COLO668 (cell line): Measurements from ENCODE around the gene CDH1.
A peak's percentile ranks its signal among the peaks of the same experiment; 100 is the strongest.

ENCODE experiments used
- DNase-seq: peaks from one replicate; lab custom pipeline; 2025; ENCODE audit not compliant: unreplicated experiment; lab: John Stamatoyannopoulos, UW

The CDH1 gene

DNA sequence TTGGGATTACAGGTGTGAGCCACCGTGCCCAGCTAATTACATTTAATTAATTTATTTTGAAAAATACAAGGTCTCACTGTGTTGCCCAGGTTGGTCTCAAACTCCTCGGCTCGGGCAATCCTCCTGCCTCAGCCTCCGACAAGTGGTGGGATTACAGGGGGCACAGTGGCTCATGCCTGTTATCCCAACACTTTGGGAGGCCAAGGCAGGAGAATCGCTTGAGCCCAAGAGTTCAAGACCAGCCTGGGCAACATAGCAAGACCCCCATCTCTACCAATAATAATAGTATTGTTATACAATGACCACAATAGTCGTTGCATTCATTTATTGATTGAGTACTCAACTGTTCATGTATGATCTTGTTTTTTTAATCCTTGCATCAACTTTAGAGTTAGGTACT lies 22.0 kb downstream of the CDH1 start:
- no peak for DNase-seq

DNA sequence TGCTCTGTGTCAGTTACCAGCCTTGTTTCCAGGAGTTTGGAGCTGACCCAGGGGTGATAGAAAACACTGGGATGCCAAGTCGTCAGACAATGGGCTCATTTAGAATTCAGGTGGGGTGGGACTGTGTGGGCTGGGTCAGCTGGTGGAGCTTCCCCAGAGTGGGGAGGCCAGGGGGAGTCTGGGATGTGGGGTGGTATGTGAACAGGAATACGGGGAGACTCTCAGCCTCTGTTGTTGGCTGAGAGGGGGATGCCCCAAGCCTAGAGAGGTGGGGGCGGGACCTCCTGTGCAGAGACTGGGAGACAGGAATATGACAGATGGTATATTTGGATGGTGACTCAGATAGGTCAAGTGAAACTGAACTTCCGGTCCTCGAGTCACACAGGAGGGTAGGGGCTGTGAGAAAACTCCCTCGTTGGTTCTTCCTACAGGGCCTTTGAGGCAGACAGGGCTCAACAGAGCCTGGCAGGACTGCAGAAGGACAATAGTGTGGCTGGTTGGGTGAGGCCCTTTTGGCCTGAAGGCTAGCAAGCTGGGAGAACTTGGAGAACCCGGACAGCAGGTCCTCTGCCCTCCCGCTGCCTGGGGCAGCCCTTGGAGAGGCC lies 23.7 kb downstream of the CDH1 start:
- peak; percentile 68 for DNase-seq

DNA sequence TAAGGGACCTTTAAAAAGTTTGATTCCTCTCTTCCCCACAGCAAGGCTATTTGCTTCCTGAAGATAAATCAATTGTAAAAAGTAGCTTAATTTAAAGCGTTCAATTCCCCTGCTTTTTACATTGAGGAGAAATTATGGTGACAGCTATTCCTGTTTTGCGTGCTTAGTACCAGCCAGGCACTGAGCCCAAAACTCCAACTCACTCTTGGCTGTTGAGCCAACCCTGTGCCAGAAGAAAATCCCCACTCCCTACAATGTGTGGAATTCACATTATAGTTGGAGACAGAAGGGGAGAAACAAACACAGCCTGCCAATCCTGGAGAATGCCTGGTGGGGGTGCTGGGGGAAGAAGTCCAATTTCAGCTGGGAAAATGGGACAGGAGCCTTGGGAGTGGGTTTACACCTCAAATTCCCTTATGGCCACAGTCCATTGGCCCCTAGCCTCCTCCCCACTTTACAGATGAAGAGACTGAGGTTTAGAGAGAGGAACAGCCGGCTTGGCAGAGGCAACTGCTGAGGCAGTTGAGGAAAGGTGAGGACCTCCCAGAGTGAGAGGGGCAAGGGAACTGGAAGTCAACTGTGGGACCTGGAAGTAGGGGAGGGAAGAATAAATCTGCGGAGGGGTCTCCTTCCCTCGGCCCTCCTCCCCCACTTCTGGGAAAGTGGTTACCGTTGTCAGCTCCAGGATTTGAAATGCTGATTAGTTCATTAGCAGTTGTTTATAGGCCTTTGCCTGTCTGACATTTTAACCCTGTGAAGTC lies 26.1 kb downstream of the CDH1 start:
- DNase-seq = no peak

DNA sequence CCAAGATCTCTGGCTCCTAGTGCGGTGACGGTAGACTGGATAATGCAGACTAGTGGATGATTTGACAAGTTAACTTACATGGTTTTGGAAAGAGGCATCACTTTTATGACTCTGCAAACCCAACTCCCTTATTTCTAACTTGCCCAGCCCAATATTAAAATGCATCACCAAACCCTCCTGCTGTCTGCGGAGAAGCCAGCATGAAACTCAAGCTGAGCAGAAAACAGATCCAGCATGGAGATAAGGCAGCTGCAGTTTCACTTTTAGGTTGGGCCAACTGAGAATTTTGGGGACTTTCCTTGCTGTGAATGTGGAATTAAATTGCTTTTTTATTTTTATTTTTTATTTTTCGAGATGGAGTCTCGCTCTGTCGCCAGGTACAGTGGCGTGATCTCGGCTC lies 27.8 kb downstream of the CDH1 start:
- no peak for DNase-seq

DNA sequence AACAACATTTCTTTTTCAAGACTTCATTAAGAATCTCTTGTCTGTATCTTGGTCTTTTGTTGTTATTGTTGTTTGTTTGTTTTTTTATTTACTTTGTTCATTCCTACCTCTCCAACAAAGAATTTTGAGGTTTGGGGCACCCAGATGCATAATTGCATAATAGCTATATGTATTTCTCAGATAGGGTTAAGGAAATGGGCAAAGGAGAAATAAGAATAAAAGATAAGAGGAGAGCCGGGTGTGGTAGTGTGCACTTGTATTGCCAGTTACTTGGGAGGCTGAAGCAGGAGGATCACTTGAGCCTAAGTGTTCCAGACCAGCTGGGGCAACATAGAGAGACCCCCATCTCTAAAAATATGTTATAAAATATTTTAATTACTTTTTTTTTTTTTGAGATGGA lies 30.5 kb downstream of the CDH1 start:
- DNase-seq = no peak

DNA sequence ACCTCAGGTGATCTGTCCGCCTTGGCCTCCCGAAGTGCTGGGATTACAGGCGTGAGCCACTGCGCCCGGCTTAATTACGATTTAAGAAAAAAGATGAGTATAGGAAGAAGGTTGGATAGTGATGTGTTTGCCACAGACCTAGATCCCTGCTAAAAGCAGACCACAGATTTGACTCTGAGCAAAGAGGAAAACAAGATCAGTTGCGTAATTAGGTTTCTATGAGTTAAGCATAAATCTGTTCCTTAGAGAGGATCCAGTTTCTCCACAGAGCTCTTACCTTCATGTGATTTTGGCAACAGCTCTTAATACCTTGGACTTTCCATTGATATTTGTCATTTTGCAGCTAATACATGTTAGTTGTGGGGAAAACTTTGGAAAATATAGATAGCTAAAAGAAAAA lies 31.1 kb downstream of the CDH1 start:
- DNase-seq = no peak

DNA sequence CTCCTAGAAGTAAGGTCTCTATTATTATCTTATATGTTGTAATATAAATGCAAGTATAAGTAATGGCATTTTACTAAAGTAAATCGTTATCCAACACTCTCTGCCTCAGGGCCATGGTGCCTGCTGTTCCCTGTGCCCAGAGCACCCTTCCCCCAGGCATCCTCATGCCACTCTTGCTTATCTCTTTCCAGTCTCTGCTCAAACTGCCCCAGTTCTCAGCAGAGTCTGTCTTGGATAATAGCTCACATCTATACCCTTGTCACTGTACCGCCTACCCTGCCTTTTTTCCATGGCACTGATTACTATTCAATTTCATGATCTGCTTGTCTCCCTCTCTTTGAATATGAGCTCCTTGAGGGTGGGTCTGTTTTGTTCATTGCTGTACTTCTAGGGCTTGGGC lies 31.7 kb downstream of the CDH1 start:
- DNase-seq = no peak

DNA sequence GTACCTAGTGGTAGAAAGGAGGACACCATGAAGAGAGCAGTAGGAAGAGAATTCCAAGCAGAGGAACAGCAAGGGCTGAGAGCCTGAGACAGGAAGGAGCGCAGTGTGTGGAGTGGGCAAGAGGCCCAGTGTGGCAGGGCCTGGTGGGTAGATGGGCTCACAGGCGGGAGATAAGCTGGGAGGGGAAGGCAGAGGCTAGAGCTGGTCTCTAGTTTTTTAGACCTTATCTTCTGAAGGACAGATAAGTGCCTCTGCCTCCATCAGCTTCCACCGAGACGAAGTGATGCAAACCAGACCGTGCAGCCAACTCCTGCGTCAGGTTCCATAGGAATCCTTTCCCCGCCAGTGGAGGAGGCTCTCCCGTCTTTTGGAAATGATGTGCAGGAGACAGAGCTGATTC lies 33.6 kb downstream of the CDH1 start:
- no peak for DNase-seq

DNA sequence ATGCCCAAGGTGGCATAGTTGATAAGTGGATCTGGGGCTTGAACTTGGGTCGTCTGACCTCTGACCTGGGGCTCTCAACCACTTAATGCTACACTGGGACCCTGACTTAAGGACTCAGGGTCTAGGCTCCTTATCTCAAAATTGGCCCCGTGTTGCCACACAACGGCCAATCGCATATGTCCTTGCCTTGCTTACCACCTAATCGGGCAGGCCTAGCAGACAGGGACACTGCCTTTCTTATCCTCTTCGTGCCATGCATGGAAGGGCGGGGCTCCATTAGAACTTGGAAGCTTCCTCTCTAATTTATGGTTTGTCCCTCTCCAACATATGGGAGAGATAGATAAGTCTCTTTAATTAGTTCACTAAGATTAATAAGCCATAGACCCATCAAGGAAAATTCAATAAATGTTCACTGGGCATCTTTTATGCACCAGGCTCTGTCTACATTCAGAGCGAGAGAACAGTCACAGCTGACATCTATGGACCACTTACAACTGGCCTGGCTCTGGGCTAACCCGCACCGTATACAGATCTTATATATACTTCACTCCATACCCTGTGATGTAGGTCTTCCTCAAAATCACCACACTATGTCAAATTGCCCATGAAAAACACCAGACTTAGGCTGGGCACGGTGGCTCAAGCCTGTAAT lies 35.1 kb downstream of the CDH1 start:
- DNase-seq = no peak

DNA sequence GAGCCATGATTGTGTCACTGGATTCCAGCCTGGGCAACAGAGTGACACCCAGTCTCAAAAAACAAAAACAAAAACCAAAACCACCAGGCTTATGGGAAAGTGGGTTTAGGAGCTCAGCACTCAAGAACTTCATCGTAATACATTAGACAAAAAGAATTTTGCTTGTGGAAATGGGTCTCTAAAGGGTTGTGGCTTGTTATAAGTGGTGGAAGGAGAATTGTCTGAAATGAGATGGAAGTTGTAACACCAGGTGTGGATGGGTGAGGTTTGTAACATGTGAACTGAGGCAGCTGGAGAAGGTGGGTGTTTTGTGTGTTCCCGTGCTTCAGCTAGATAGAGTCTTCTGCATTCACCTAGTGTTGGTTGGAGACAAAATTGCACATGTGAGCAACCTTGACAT lies 35.8 kb downstream of the CDH1 start:
- no peak for DNase-seq

DNA sequence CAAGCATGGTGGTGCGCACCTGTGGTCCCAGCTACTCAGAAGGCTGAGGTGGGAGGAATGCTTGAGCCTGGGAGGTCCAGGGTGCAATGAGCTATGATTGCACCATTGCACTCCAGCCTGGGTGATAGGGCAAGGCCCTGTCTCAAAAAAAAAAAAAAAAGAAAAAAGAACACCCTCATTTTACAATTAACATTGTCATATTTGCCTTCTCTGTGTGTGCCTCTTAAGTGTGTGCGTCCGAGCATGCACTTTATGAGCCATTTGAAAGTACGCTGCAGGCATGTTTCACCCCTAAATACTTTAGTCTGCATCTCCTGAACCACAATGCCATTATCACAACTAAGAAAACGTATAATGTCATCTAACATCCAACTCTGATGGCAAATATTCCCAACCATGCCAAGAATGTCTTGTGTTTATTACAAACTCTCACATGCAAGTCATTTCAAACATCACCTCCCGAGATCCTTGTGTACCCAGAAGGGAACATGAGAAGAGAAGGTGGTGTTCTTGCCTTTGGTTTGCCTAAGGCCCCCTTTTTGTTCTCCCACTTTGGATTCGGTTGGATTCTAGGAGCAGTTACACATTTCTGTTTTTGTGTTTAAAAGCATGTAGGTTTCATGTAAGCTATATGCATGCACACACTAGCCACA lies 38.0 kb downstream of the CDH1 start:
- DNase-seq = no peak

DNA sequence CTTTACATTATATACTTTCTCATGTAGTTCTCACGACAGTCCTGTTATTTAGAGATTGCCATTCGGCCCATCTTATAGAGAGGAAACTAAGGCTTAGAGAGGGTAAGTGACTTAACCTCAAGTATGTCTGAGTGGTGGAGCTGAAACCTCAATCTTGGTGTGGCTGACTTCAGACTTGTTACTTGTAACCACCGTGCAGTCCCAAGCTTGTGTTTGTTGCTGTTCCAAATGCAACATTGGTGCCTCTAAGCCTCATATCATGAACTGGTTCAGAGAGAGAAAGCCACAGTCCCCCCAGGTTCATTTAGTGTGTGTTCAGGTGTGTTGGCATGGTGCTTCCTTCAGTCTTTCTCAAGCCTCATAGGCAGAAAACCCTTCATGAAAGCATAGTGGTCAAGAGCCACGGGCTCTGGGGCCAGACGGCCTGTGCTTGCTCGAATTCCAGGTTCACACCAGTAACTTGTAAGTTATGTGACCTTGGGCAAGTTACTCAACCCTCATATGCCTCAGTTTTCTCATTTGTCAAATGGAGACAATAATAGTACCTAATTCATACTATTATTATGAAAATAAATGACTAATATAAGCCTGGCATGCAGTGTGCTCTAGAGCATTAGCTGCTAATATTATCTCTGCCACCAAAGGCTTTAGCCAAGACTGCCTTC lies 39.9 kb downstream of the CDH1 start:
- DNase-seq = no peak

DNA sequence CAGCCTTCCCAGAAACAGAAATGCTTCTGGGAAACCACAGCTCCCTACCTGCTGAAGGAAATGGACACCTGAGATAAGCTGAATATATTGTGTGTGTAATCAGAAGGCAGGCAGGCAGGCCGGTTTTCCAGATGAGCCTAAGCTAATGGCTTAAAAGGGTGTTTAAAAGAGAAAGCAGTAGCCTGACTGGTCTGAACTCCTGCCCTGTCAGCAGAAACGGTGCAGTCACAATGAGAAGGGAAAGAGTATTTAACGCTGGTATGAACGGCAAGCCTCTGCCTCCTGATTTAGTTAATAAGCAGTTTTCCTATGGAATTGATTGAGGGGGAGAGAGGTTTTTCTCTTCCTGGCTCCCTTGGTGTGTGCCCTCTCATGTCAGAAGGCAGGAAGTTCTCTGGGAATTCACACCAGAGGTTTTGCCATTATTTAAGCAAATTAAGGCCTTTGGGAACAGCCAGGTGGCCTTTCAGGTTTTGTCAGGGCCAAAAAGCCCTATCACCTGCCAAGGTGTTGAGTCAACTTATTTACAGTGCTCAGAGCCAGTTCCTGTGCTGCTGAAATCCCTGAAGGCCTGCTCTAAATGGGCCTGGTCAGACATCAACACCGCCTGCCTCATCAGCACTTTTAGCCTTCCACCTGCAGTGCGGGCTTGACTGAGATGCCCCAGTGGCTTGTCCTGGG lies 41.6 kb downstream of the CDH1 start:
- DNase-seq = peak; percentile 78

DNA sequence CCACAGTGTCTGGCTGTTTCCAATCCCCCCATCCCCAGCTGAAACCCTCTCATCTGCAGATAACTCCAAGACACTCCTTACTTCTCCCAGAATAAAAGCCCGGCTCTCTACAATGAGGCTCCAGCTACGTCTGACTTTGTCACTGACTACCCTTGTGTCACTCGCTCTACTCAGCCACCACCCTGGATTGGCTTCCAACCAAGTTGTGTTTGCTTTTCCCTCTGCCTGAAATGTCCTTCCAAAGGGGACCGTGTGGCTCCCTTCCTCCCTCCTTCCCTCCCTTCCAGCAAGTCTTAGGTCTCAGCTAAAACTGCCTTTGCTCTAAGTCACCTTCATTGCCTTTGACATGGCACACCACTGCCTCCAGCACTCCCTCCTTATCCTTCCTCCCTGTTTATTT lies 42.8 kb downstream of the CDH1 start:
- peak; percentile 6 for DNase-seq

DNA sequence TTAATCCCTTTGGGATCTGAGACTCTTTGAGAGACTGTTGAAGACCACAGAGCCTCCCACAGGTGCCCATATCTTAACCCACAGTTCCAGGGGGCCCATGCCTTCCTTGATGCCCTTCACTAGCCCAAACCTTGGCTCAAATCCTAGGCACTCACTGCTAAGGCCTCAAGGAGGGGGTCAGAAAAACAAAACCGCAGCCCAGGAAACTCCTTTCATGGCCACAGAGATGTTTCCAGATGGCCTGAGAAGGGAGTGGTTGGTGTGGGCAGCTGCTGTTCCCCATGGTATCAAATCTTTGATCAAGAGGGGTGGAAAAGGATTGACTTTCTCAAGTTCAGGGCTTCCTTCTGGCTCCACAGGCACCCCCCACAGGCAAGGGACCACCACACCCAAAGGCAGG lies 44.7 kb downstream of the CDH1 start:
- no peak for DNase-seq

DNA sequence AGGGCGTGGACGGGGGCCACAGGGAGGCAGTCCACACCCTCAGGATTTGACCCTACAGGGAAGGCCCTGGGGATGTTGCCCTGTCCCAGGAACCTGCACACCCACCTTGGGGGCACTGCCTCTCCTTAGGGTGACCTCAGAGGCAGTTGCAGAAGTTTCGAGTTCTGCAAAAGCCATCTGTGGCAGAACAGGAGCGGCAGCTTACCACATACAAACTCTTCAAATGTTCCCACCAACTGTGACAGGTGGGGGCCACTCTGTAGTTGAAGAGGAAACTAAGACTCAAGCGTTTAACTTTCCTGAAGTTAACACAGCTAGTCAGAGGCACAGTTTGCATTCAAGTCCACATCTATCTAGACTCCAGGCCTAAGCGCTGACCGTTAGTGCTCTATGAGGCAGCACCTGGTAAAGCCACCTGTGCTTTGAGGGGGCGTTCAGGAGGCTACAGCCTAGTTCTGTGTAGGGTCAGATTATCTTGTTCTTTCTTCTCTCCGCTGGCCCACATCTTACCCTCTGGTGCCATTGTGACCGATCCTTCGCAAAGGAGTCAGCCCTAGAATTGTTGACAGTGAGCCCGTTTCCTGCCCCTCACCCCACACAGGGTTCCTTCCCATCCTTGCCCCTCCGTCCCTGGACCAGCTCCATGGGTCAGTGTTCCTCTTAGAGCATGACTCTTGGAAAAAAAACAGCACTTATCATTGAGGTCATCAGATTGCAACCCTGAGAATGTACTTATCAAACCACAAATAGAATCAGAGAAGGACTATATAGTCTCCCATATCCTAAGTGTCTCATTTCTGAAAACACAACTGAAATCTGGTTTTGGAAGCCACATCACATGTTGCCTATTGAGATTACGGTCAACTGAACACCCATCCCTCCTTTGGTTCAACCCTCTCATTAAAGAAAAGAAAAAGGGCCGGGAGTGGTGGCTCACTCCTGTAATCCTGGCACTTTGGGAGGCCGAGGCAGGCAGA lies 45.4 kb downstream of the CDH1 start:
- no peak for DNase-seq

DNA sequence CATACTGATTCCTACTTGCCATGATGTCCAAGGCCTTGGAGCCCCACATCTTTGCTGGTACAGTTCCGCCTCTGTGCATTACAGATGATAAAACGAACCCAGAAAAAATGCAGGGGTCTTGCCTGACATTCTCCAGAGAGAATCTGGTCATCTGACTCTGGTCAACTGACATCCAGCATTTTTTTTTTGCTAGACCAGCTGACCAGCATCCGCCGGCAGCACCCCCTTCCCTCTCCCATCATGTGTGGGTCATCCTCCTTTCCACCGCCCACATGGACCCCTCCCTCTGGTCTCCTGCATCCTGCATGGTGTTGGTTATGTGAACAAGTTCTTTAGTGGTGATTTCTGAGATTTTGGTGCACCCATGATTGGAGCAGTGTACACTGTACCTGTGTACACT lies 47.1 kb downstream of the CDH1 start:
- no peak for DNase-seq

DNA sequence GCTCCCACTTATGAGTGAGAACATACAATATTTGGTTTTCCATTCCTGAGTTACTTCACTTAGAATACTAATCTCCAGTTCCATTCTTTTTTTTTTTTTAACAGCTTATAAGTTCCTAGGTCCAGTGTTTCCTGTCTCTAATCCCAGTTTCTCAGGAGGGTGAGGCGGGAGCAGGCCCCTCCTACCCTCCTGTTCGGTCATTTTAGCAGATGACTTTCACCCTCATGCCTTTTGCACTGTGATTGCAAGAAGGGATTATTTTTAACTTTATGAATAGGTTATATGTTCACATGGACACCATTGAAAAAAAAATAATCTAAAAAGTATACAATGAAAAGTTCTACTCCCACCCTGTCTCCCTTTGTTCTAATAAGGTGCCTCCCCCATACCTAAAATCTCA lies 47.6 kb downstream of the CDH1 start:
- no peak for DNase-seq

DNA sequence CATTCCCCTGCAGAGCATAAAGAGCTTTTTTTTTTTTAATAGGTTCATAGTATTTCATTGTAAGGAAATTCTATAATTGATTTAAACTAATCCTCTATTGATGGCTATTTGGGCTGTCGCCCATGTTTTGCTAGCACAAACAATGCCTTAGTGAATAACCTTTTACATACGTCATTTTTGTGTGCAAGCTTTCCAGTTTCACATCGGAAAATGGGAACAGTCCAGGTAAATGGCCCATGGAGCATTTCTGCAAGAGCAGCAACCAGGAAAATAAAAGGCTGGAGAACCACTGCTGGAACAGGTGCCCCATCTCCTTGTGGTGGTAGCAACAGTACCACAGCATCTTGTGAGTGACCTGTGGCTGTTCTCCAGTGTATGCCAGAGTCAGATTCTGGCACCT lies 48.6 kb downstream of the CDH1 start:
- DNase-seq = no peak
